K562 (cell line): ENCODE data around the gene OR10A3. TPM values are rescaled to one million over a fixed set of nuclear protein-coding genes. Genes with fewer than 3 reads are reported as not detected.

ENCODE experiments used
- C11orf30 ChIP-seq: fragments of 450-650 bp; IDR thresholded peaks from 2 replicates; pipeline ENCODE4 v1.6.1; 2016; ENCODE audit warnings: low read depth, mild to moderate bottlenecking
- ELF2 ChIP-seq: fragments of 250-450 bp; sonication (Bioruptor Pico); IDR thresholded peaks from 2 replicates; pipeline ENCODE4 v1.5.0; 2021; ENCODE audit warnings: mild to moderate bottlenecking
- ESRRA ChIP-seq: fragments of 450-650 bp; IDR thresholded peaks from 2 replicates; pipeline ENCODE4 v1.6.1; 2014; ENCODE audit warnings: low read depth, mild to moderate bottlenecking, moderate library complexity, borderline replicate concordance
- FOXP1 ChIP-seq: sonication (generic); formaldehyde crosslinking; IDR thresholded peaks from 2 replicates; pipeline ENCODE4 v1.8.0; 2022; ENCODE audit warnings: mild to moderate bottlenecking, missing genetic modification reagents
- HEY1 ChIP-seq: fragments of 250-450 bp; sonication (Bioruptor Pico); IDR thresholded peaks from 2 replicates; pipeline ENCODE4 v1.5.0; 2020; ENCODE audit warnings: mild to moderate bottlenecking, moderate library complexity, borderline replicate concordance
- KLF13 ChIP-seq: fragments of 450-650 bp; IDR thresholded peaks from 2 replicates; pipeline ENCODE4 v1.6.1; 2016; ENCODE audit warnings: missing genetic modification characterization, low read depth, mild to moderate bottlenecking, missing compliant biosample characterization, moderate library complexity, borderline replicate concordance
- NFRKB ChIP-seq: fragments of 450-650 bp; IDR thresholded peaks from 2 replicates; pipeline ENCODE4 v1.6.1; 2016; ENCODE audit warnings: low read depth
- PRPF4 ChIP-seq: fragments of 200-400 bp; formaldehyde crosslinking; IDR thresholded peaks from one replicate; pipeline ENCODE4 v1.6.1; 2017; ENCODE audit warnings: low read length, low read depth, mild to moderate bottlenecking; ENCODE audit not compliant: insufficient read depth, poor library complexity, severe bottlenecking
- SMARCC2 ChIP-seq: fragments of 450-650 bp; IDR thresholded peaks from 2 replicates; pipeline ENCODE4 v1.6.1; 2017; ENCODE audit warnings: antibody characterized with exemption, moderate library complexity, mild to moderate bottlenecking, low read depth
- SRF ChIP-seq, 2 experiments: fragments of 250-450, 450-650 bp in 1 of 2; sonication (Bioruptor Pico) in 1 of 2; sonication (generic) in 1 of 2; formaldehyde crosslinking; IDR thresholded peaks; 2 replicates each; pipeline versions ENCODE4 v1.5.0 to v1.5.1; 2020 to 2022; ENCODE audit warnings: mild to moderate bottlenecking in 1 of 2, missing genetic modification reagents in 1 of 2
- TGIF2 ChIP-seq: sonication (generic); formaldehyde crosslinking; IDR thresholded peaks from 2 replicates; pipeline ENCODE4 v1.8.1; 2022; ENCODE audit warnings: mild to moderate bottlenecking, missing genetic modification reagents, moderate library complexity
- ZBTB34 ChIP-seq: fragments of 250-450 bp; sonication (Bioruptor Pico); IDR thresholded peaks from 2 replicates; pipeline ENCODE4 v1.8.0; 2021; ENCODE audit warnings: mild to moderate bottlenecking, moderate library complexity
- ZKSCAN1 ChIP-seq: fragments of 150-350 bp; IDR thresholded peaks from 2 replicates; pipeline ENCODE4 v1.6.1; 2016; ENCODE audit warnings: low read depth, low read length
- ZNF121 ChIP-seq: sonication (generic); formaldehyde crosslinking; conservative IDR thresholded peaks from 2 replicates; pipeline ENCODE4 v1.8.0; 2022; ENCODE audit warnings: missing genetic modification reagents
- polyA plus RNA-seq, 8 experiments: library from polyadenylated mRNA; depleted of rRNA in 4 of 8; stranded (reverse) in 5 of 8; unstranded in 3 of 8; fragments of >200 nt; fragmentation: Nextera tagmentation in 2 of 8; fragmentation: Illumina TruSeq in 1 of 8; extraction: Ambion mirVana in 2 of 8; extraction: Trizol in 1 of 8; gene quantifications; 2 replicates each; pipeline versions ENCODE4 v1.2.1 to v1.2.3, GENCODE V29; 2011 to 2014; ENCODE audit warnings: inconsistent platforms in 1 of 8, missing spikeins in 1 of 8
- total RNA-seq, 7 experiments: library from RNA; depleted of rRNA in 6 of 7; stranded (reverse); fragments of >200 nt in 6 of 7; fragmentation: Illumina TruSeq in 2 of 7; extraction: Trizol in 2 of 7; gene quantifications; 2 replicates each; pipeline versions ENCODE4 v1.2.1 to v1.2.3, GENCODE V29; 2011 to 2021; ENCODE audit warnings: low replicate concordance in 1 of 7
- TF ChIP-seq, protein P1 (sequence below): fragments of 450-650 bp; IDR thresholded peaks from 2 replicates; pipeline ENCODE4 v1.6.1; 2016; ENCODE audit warnings: mild to moderate bottlenecking, moderate library complexity

Gene OR10A3
- total and polyA plus RNA-seq, 9 of the 15 experiments (the other 6 are each of a cell fraction or from before 2014, with no cell fraction given) = not detected

DNA sequence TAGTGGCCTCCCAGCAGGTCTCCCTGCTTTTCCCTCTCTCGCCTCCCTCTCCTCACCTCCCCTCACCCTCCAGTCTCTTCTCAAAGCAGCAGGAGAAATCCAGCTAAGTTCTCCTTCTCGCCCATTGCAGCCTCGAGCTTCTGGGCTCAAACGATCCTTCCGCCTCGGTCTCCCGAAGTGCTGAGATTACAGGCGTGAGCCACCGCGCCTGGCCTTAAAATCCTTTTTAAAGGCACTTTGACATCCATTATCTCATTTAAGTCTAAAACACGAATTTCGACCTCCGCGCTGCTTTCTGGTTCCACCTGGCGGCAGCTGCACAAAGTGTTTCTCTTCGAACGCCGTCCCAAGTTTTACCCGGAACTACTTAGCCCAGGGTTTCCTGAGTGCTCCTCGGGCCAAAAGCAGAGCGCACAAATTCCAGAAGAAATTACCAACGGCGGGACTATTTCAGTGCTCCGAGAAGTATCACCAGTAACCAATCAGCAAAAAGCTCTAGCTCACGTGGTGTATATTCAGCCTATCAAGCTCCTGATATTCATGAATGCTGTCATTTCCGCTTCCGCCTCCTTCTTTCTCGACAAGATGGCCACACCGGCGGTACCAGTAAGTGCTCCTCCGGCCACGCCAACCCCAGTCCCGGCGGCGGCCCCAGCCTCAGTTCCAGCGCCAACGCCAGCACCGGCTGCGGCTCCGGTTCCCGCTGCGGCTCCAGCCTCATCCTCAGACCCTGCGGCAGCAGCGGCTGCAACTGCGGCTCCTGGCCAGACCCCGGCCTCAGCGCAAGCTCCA, 45.5 kb upstream of the OR10A3 start, which contains the start of gene EIF3F (continued):
- TF ChIP-seq SMARCC2 (0 out of 2 replicates have a peak, but pooled peaks have one; percentile 26), PRPF4 (no peak), ELF2 (CRISPR knock-in tag) (0 out of 2 replicates have a peak, but pooled peaks have one; percentile 21), KLF13 (tag) (no peak), ZBTB34 (CRISPR knock-in tag) (no peak), ZNF121 (CRISPR knock-in tag) (no peak), NFRKB (peak; percentile 96), SRF (CRISPR knock-in tag; IDR thresholded peaks at IDR 0.05) (peak in 1 of 2 experiments; percentile 63; a peak in 1 of 4 replicates), C11orf30 (peak; percentile 100), HEY1 (CRISPR knock-in tag) (no peak), TGIF2 (CRISPR knock-in tag) (no peak), ZKSCAN1 (no peak), FOXP1 (CRISPR knock-in tag) (no peak), ESRRA (peak; percentile 31; the same call in 1 of the 2 replicates)
- TF ChIP-seq, protein P1, sequence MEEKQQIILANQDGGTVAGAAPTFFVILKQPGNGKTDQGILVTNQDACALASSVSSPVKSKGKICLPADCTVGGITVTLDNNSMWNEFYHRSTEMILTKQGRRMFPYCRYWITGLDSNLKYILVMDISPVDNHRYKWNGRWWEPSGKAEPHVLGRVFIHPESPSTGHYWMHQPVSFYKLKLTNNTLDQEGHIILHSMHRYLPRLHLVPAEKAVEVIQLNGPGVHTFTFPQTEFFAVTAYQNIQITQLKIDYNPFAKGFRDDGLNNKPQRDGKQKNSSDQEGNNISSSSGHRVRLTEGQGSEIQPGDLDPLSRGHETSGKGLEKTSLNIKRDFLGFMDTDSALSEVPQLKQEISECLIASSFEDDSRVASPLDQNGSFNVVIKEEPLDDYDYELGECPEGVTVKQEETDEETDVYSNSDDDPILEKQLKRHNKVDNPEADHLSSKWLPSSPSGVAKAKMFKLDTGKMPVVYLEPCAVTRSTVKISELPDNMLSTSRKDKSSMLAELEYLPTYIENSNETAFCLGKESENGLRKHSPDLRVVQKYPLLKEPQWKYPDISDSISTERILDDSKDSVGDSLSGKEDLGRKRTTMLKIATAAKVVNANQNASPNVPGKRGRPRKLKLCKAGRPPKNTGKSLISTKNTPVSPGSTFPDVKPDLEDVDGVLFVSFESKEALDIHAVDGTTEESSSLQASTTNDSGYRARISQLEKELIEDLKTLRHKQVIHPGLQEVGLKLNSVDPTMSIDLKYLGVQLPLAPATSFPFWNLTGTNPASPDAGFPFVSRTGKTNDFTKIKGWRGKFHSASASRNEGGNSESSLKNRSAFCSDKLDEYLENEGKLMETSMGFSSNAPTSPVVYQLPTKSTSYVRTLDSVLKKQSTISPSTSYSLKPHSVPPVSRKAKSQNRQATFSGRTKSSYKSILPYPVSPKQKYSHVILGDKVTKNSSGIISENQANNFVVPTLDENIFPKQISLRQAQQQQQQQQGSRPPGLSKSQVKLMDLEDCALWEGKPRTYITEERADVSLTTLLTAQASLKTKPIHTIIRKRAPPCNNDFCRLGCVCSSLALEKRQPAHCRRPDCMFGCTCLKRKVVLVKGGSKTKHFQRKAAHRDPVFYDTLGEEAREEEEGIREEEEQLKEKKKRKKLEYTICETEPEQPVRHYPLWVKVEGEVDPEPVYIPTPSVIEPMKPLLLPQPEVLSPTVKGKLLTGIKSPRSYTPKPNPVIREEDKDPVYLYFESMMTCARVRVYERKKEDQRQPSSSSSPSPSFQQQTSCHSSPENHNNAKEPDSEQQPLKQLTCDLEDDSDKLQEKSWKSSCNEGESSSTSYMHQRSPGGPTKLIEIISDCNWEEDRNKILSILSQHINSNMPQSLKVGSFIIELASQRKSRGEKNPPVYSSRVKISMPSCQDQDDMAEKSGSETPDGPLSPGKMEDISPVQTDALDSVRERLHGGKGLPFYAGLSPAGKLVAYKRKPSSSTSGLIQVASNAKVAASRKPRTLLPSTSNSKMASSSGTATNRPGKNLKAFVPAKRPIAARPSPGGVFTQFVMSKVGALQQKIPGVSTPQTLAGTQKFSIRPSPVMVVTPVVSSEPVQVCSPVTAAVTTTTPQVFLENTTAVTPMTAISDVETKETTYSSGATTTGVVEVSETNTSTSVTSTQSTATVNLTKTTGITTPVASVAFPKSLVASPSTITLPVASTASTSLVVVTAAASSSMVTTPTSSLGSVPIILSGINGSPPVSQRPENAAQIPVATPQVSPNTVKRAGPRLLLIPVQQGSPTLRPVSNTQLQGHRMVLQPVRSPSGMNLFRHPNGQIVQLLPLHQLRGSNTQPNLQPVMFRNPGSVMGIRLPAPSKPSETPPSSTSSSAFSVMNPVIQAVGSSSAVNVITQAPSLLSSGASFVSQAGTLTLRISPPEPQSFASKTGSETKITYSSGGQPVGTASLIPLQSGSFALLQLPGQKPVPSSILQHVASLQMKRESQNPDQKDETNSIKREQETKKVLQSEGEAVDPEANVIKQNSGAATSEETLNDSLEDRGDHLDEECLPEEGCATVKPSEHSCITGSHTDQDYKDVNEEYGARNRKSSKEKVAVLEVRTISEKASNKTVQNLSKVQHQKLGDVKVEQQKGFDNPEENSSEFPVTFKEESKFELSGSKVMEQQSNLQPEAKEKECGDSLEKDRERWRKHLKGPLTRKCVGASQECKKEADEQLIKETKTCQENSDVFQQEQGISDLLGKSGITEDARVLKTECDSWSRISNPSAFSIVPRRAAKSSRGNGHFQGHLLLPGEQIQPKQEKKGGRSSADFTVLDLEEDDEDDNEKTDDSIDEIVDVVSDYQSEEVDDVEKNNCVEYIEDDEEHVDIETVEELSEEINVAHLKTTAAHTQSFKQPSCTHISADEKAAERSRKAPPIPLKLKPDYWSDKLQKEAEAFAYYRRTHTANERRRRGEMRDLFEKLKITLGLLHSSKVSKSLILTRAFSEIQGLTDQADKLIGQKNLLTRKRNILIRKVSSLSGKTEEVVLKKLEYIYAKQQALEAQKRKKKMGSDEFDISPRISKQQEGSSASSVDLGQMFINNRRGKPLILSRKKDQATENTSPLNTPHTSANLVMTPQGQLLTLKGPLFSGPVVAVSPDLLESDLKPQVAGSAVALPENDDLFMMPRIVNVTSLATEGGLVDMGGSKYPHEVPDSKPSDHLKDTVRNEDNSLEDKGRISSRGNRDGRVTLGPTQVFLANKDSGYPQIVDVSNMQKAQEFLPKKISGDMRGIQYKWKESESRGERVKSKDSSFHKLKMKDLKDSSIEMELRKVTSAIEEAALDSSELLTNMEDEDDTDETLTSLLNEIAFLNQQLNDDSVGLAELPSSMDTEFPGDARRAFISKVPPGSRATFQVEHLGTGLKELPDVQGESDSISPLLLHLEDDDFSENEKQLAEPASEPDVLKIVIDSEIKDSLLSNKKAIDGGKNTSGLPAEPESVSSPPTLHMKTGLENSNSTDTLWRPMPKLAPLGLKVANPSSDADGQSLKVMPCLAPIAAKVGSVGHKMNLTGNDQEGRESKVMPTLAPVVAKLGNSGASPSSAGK = peak; percentile 31; the same call in 1 of the 2 replicates
